HL-60 (cell line): ENCODE data around the gene TXN.

ENCODE experiments used
- DNase-seq, 2 experiments: peaks; one replicate each; pipeline ENCODE4 v3.0.0-alpha.2; 2010 to 2020; ENCODE audit warnings: low read depth in 1 of 2, low spot score in 1 of 2
- H3K27ac ChIP-seq: fragments of 250-450 bp; sonication (Bioruptor Pico); replicated peaks from 2 replicates; pipeline ENCODE4 v1.5.1; 2020; ENCODE audit warnings: mild to moderate bottlenecking, moderate library complexity
- H3K27me3 ChIP-seq: fragments of 250-450 bp; sonication (Bioruptor Pico); 2 replicates; pipeline ENCODE4 v1.5.1; 2021; ENCODE audit warnings: mild to moderate bottlenecking, moderate library complexity; ENCODE audit not compliant: insufficient read depth, poor library complexity, severe bottlenecking
- H3K4me3 ChIP-seq: replicated peaks from 2 replicates; pipeline ENCODE4 v1.5.1; 2011; ENCODE audit warnings: mild to moderate bottlenecking, control low read depth, low read length; ENCODE audit not compliant: insufficient read depth
- CTCF ChIP-seq: IDR thresholded peaks from one replicate; pipeline ENCODE4 v1.5.1; 2011; ENCODE audit warnings: low read length, control low read depth, inconsistent platforms; ENCODE audit not compliant: insufficient read depth
- GABPA ChIP-seq: IDR thresholded peaks from 2 replicates; pipeline ENCODE4 v1.6.1; 2012; ENCODE audit warnings: low read depth
- POLR2AphosphoS5 ChIP-seq: IDR thresholded peaks from 2 replicates; pipeline ENCODE4 v1.6.1; 2012; ENCODE audit warnings: low read depth
- REST ChIP-seq: IDR thresholded peaks from 2 replicates; pipeline ENCODE4 v1.6.1; 2012; ENCODE audit warnings: low read depth; ENCODE audit not compliant: insufficient replicate concordance
- SPI1 ChIP-seq: IDR thresholded peaks from 2 replicates; pipeline ENCODE4 v1.6.1; 2012; ENCODE audit warnings: low read depth, mild to moderate bottlenecking, borderline replicate concordance

TXN gene

GRCh38 chr9:110248361-110248760, 7.9 kb downstream of the TXN start:
- H3K27ac ChIP-seq: no peak overlapping the region
- peak in 1 of 2 experiments; percentile 66 for DNase-seq
- TF ChIP-seq REST (no peak), GABPA (no peak), CTCF (no peak), POLR2AphosphoS5 (no peak), SPI1 (no peak)
- no peaks in the 10 kb centered on the region for H3K27me3 ChIP-seq
- H3K4me3 ChIP-seq: no peak overlapping the region

GRCh38 chr9:110246214-110246613, 10.1 kb downstream of the TXN start:
- TF ChIP-seq CTCF (no peak), SPI1 (no peak), REST (no peak), POLR2AphosphoS5 (no peak), GABPA (no peak)
- H3K27ac ChIP-seq: no peak overlapping the region

GRCh38 chr9:110244616-110245015, 11.7 kb downstream of the TXN start:
- no peaks in the 10 kb centered on the region for H3K27me3 ChIP-seq
- no peak for DNase-seq
- H3K4me3 ChIP-seq: no peak overlapping the region
- TF ChIP-seq SPI1 (no peak), CTCF (no peak), GABPA (no peak), POLR2AphosphoS5 (no peak), REST (no peak)
- H3K27ac ChIP-seq: no peak overlapping the region

More at GRCh38 chr9:110246214-110246613, 10.1 kb downstream of the TXN start:
- Histone ChIP-seq H3K4me3 (no peak overlapping the region), H3K27me3 (no peaks in the 10 kb centered on the region)
- DNase-seq: no peak
